Naive thymus-derived CD4-positive, alpha-beta T cell (primary cell): ENCODE results near the gene AP2A1. TPM values are rescaled to one million over a fixed set of nuclear protein-coding genes. Genes with fewer than 3 reads are reported as not detected.
A peak's percentile ranks its signal among the peaks of the same experiment; 100 is the strongest.

Experiments used
- ATAC-seq: fragments of 150-1000 bp; cut with Tn5 transposase; 2 replicates; pipeline ENCODE4 v1.10.0; 2021; ENCODE audit warnings: mild to moderate bottlenecking, moderate library complexity
- CTCF ChIA-PET: fragments of 350-600 bp; sonication (Branson Sonifier 250); formaldehyde crosslinking; loops from one replicate; lab custom pipeline; 2021; ENCODE audit warnings: antibody characterized with exemption; lab: Charles Lee
- POLR2A ChIA-PET: fragments of 350-600 bp; sonication (Branson Sonifier 250); formaldehyde crosslinking; loops from one replicate; lab custom pipeline; 2021; ENCODE audit warnings: antibody characterized with exemption, inconsistent platforms; lab: Charles Lee
- DNase-seq, 9 donors: peaks; one replicate each; pipeline versions ENCODE4 v3.0.0 to v3.0.0-alpha.2; 2020 to 2022; ENCODE audit warnings: mixed read lengths in 1 of 9
- H3K27ac ChIP-seq: one replicate; pipeline ENCODE4 v1.7.0; 2013; ENCODE audit warnings: mild to moderate bottlenecking, low read depth, low read length, moderate library complexity
- H3K27me3 ChIP-seq, 2 donors: one replicate each; pipeline ENCODE4 v1.7.0; 2013; ENCODE audit warnings: low read length in 2 of 2, mild to moderate bottlenecking in 2 of 2, moderate library complexity in 2 of 2; ENCODE audit not compliant: control insufficient read depth in 2 of 2, insufficient read depth in 2 of 2
- H3K36me3 ChIP-seq, 3 experiments: 1 replicate in 2 of 3; 2 replicates in 1 of 3; pipeline ENCODE4 v1.7.0; 2013; ENCODE audit warnings: low read length in 3 of 3, mild to moderate bottlenecking in 3 of 3, moderate library complexity in 1 of 3; ENCODE audit not compliant: insufficient read depth in 3 of 3, control insufficient read depth in 2 of 3
- H3K4me1 ChIP-seq, 2 donors: one replicate each; pipeline ENCODE4 v1.7.0; 2013; ENCODE audit warnings: low read length in 2 of 2, mild to moderate bottlenecking in 2 of 2, moderate library complexity in 1 of 2; ENCODE audit not compliant: control insufficient read depth in 2 of 2, insufficient read depth in 2 of 2
- H3K4me3 ChIP-seq: 2 replicates; pipeline ENCODE4 v1.7.0; 2013; ENCODE audit warnings: mild to moderate bottlenecking, low read length
- H3K9me3 ChIP-seq, 3 experiments: 1 replicate in 2 of 3; 2 replicates in 1 of 3; pipeline ENCODE4 v1.7.0; 2013; ENCODE audit warnings: low read length in 3 of 3; ENCODE audit not compliant: control insufficient read depth in 2 of 3
- H3K27ac Mint-ChIP-seq, 9 donors: one replicate each; pipeline ENCODE4 v1.8.0; 2020 to 2022; ENCODE audit warnings: mixed read lengths in 9 of 9, mild to moderate bottlenecking in 8 of 9, moderate library complexity in 5 of 9, inconsistent platforms in 2 of 9
- H3K27me3 Mint-ChIP-seq, 5 donors: one replicate each; pipeline ENCODE4 v1.8.0; 2021 to 2022; ENCODE audit warnings: mixed read lengths in 5 of 5, mild to moderate bottlenecking in 1 of 5
- H3K36me3 Mint-ChIP-seq, 5 donors: one replicate each; pipeline ENCODE4 v1.8.0; 2020 to 2022; ENCODE audit warnings: mixed read lengths in 5 of 5, mild to moderate bottlenecking in 3 of 5, inconsistent platforms in 1 of 5
- H3K4me1 Mint-ChIP-seq, 7 donors: one replicate each; pipeline ENCODE4 v1.8.0; 2020 to 2022; ENCODE audit warnings: mixed read lengths in 7 of 7, mild to moderate bottlenecking in 3 of 7, inconsistent platforms in 1 of 7
- H3K4me3 Mint-ChIP-seq, 10 donors: one replicate each; pipeline ENCODE4 v1.8.0; 2020 to 2022; ENCODE audit warnings: mild to moderate bottlenecking in 10 of 10, mixed read lengths in 10 of 10, moderate library complexity in 6 of 10, inconsistent platforms in 2 of 10
- H3K9me3 Mint-ChIP-seq, 11 donors: one replicate each; pipeline ENCODE4 v1.8.0; 2020 to 2022; ENCODE audit warnings: mixed read lengths in 11 of 11, mild to moderate bottlenecking in 4 of 11, inconsistent platforms in 1 of 11, moderate library complexity in 1 of 11
- intact Hi-C, 2 donors: fragments of 100-400 bp; cut with micrococcal nuclease; formaldehyde crosslinking; loops; one replicate each; pipeline ENCODE4 v1.15.1; 2023
- microRNA-seq: library from miRNA; unstranded; fragments of <30 nt; microRNA quantifications from one replicate; pipeline ENCODE4 v1.2.0, GENCODE V29; 2022; ENCODE audit warnings: borderline microRNAs expressed
- polyA plus RNA-seq, 2 donors: library from polyadenylated mRNA; unstranded; fragments of 300-500 nt; fragmentation: Illumina TruSeq; gene quantifications; one replicate each; pipeline ENCODE4 v1.2.3, GENCODE V29; 2021
- total RNA-seq, 6 experiments: library from RNA in 5 of 6; stranded (reverse) in 5 of 6; gene quantifications; 1 replicate in 5 of 6; 2 replicates in 1 of 6; pipeline ENCODE4 v1.2.3 and lab custom pipeline; 2021 to 2026

AP2A1 gene
- total and polyA plus RNA-seq, 7 experiments from 2014 or later, result 3.8 to 83.3 (median 52.7) TPM

DNA sequence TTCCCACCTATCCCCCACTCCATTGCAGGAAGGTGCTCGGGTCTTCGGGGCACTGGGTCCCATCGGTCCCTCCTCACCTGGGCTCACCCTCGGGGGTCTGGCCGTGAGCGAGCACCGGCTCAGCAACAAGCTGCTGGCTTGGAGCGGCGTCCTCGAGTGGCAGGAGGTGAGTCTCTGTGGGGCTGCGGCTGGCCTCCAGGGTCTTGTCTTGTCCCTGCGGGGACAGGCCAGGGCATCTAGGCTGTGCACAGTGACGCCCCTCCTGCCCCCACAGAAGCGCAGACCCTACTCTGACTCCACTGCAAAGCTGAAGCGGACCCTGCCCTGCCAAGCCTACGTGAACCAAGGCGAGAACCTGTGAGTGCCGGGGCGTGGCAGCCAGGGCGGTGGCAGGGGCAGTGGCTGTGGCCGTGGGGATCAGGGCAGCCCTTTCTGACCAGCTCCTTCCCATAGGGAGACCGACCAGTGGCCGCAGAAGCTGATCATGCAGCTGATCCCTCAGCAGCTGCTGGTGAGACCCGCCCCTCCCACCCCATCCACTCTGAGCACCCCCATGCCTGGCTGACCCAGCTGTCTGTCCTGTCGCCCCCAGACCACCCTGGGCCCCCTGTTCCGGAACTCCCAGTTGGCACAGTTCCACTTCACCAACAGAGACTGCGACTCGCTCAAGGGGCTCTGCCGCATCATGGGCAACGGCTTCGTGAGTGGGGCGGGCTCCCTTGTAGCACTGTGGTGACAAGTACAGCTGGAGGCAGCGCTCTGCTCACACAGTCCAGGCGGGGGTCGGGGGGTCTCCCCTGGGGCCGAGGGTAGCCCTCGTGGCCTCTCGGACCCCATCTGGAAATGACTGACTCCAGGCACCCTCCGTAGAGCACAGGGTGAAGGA lies 87.8 kb downstream of the AP2A1 start:
- ChIA-PET CTCF (interaction anchor here (0.8 kb wide), 1 partner anchor 10 kb away, joined by 3 read pairs; no protein-coding TSS in a partner anchor), POLR2A (interaction anchor here (1.0 to 2.3 kb wide), 5 partner anchors 11 to 22 kb away, joined by 3 to 15 read pairs (median 5); partner anchors contain the start of genes AKT1S1 and TBC1D17)
- H3K36me3 ChIP-seq, result peaks cover 0 to 55% (median 3%) of the 10 kb centered on the region in 3 experiments
- peaks cover 7 to 17% of the 10 kb centered on the region in 2 donors for H3K4me1 ChIP-seq
- peaks cover 20 to 28% (median 22%) of the 10 kb centered on the region in 7 donors for H3K4me1 Mint-ChIP-seq
- no peak overlapping the region for H3K27ac ChIP-seq
- DNase-seq (no peak), ATAC-seq (no peak)
- no peak overlapping the region for H3K27ac Mint-ChIP-seq
- peaks cover 0 to 7% (median 0%) of the 10 kb centered on the region in 5 donors for H3K36me3 Mint-ChIP-seq
- H3K4me3 ChIP-seq, result no peak overlapping the region
- H3K4me3 Mint-ChIP-seq, result no peak overlapping the region
- H3K9me3 Mint-ChIP-seq, result peaks cover 0 to 6% (median 0%) of the 10 kb centered on the region in 11 donors
- intact Hi-C loops, result no loop called here
- no peaks in the 10 kb centered on the region for H3K27me3 ChIP-seq
- no peaks in the 10 kb centered on the region for H3K9me3 ChIP-seq
- H3K27me3 Mint-ChIP-seq, result peaks cover 0 to 9% (median 0%) of the 10 kb centered on the region in 5 donors

- no peaks in the 10 kb centered on the region for H3K9me3 ChIP-seq
- no peak overlapping the region for H3K4me3 ChIP-seq
- H3K27me3 Mint-ChIP-seq, result peaks cover 0 to 9% (median 0%) of the 10 kb centered on the region in 5 donors
- peaks cover 7 to 12% of the 10 kb centered on the region in 2 donors for H3K4me1 ChIP-seq
- peaks cover 14 to 21% (median 16%) of the 10 kb centered on the region in 7 donors for H3K4me1 Mint-ChIP-seq
- ChIA-PET CTCF (no interaction called here), POLR2A (interaction anchor here (1.1 kb wide), 1 partner anchor 20 kb away, joined by 4 read pairs; no protein-coding TSS in a partner anchor)
- H3K9me3 Mint-ChIP-seq, result peaks cover 0 to 1% (median 0%) of the 10 kb centered on the region in 11 donors
- ATAC-seq (no peak), DNase-seq (no peak)
- H3K4me3 Mint-ChIP-seq, result peak overlapping the region in 1 of 10 donors; percentile 41
- intact Hi-C loops, result no loop called here
- no peak overlapping the region for H3K27ac ChIP-seq
- H3K27me3 ChIP-seq, result no peaks in the 10 kb centered on the region
- peaks cover 0 to 7% (median 0%) of the 10 kb centered on the region in 5 donors for H3K36me3 Mint-ChIP-seq
- H3K36me3 ChIP-seq, result peaks cover 0 to 62% (median 3%) of the 10 kb centered on the region in 3 experiments
- no peak overlapping the region for H3K27ac Mint-ChIP-seq
These were observed 88.5 kb downstream of the AP2A1 start for GRCh38 chr19:49855277-49855675.

DNA sequence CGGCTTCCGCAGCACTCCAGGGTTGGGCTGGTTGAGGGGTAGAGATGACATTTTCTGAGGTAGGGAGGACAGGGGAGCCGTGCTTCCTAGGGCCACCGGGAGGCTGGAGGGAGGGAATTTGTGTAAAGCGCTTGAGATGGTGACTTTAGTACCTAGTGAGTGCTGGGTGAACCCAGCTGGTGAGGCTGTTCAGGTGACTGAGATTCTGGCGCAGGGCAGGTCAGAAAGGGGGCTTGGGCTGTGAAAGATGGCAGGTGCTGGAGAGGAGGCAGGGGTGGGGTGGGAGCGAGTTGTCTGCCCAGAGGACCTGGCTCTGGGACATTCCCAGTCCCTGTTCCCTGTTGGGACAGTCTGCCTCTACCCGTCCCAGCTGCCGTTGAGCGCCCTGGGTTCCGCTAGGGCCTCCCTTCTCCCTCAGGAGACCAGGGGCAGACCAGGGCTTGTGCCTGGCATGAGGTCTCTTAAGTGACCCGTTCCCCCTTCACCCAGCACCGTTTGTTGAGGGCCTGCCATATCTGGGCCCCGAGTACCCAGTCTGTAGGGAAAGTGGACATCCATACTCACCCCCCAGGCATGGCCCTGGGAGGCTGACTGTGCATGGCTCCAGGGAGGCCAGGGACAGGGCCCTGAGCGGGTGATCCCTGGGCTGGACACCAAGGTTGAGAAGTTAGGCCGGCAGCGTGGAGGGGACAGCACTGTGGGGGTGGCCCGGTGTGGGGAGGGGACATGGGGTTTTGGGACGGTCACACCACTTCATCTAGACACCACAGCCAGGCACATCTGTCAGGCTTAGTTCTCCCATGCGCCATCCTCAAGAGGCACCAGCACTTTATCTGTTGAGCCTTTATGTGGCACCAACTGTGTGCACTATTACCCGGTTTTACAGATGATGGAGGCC lies 89.1 kb downstream of the AP2A1 start:
- H3K9me3 ChIP-seq, result no peaks in the 10 kb centered on the region
- intact Hi-C loops, result no loop called here
- Mint-ChIP-seq H3K27me3 (peaks cover 0 to 9% (median 0%) of the 10 kb centered on the region in 5 donors), H3K9me3 (peaks cover 0 to 1% (median 0%) of the 10 kb centered on the region in 11 donors), H3K4me3 (peak overlapping the region in 1 of 10 donors; percentile 38), H3K27ac (peak overlapping the region in 4 of 9 donors; percentile 8 to 68 (median 40)), H3K4me1 (peaks cover 13 to 21% (median 15%) of the 10 kb centered on the region in 7 donors), H3K36me3 (peaks cover 0 to 8% (median 0%) of the 10 kb centered on the region in 5 donors)
- no peak overlapping the region for H3K27ac ChIP-seq
- ATAC-seq (no peak), DNase-seq (no peak)
- H3K4me1 ChIP-seq, result peaks cover 7 to 11% of the 10 kb centered on the region in 2 donors
- peaks cover 0 to 64% (median 3%) of the 10 kb centered on the region in 3 experiments for H3K36me3 ChIP-seq
- POLR2A ChIA-PET, result interaction anchor here (1.7 kb wide), 1 partner anchor 13 kb away, joined by 6 read pairs; no protein-coding TSS in a partner anchor
- no peak overlapping the region for H3K4me3 ChIP-seq
- H3K27me3 ChIP-seq, result no peaks in the 10 kb centered on the region
- CTCF ChIA-PET, result no interaction called here

DNA sequence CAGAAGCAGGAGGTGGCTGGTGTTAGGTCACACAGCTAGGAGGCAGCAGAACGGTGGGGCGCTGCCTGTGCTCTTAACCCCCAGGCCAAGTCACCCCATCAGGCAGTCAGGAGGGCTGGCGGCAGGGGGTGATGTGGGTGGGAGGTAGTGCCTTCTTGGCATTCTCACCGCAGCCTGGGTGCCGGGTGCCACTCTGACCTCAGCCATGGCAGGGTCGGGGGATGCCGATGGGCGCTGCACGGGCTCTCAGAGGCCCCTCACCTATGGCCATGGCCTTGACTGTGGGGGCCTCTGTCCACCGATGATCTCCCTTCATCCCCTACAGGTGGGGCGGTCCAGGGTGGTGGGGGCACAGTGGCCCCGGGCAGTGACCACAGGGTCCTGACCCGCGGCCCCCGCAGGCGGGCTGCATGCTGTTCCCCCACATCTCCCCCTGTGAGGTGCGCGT lies 89.8 kb downstream of the AP2A1 start:
- H3K4me1 Mint-ChIP-seq, result peaks cover 13 to 21% (median 15%) of the 10 kb centered on the region in 7 donors
- peaks cover 0 to 1% (median 0%) of the 10 kb centered on the region in 11 donors for H3K9me3 Mint-ChIP-seq
- Histone ChIP-seq H3K9me3 (no peaks in the 10 kb centered on the region), H3K27ac (no peak overlapping the region), H3K4me3 (no peak overlapping the region), H3K4me1 (peaks cover 7 to 11% of the 10 kb centered on the region in 2 donors), H3K27me3 (no peaks in the 10 kb centered on the region), H3K36me3 (peaks cover 0 to 71% (median 3%) of the 10 kb centered on the region in 3 experiments)
- ChIA-PET POLR2A (interaction anchor here (1.7 kb wide), 1 partner anchor 12 kb away, joined by 6 read pairs; no protein-coding TSS in a partner anchor), CTCF (no interaction called here)
- peaks cover 0 to 11% (median 0%) of the 10 kb centered on the region in 5 donors for H3K36me3 Mint-ChIP-seq
- no peak overlapping the region for H3K4me3 Mint-ChIP-seq
- no peak for ATAC-seq
- intact Hi-C loops, result no loop called here
- no peak for DNase-seq
- H3K27ac Mint-ChIP-seq, result no peak overlapping the region
- H3K27me3 Mint-ChIP-seq, result peaks cover 0 to 9% (median 0%) of the 10 kb centered on the region in 5 donors

Small RNA genes within 50 kb of the gene (microRNA-seq; reads per million reads assigned to microRNA genes)
- gene MIR4749 (2.1 reads per million), gene MIR6799 (not detected), gene MIR6800 (not detected)

Other genes starting within 250 kb of the AP2A1 start
- 10 to 100 TPM in 1 of 5 experiments, 1 to 10 TPM in 4; 1.9 to 14.5 (median 3.5) TPM for gene RCN3, start 239.0 kb upstream of the AP2A1 start, total RNA-seq
- gene RCN3, start 239.0 kb upstream of the AP2A1 start, polyA plus RNA-seq, result 10 to 100 TPM in 1 of 2 donors, 1 to 10 TPM in 1; 6.9 to 12.3 TPM
- gene NOSIP, start 186.4 kb upstream of the AP2A1 start, total RNA-seq, result 100 to 1,000 TPM; 222 to 267 (median 228) TPM
- gene NOSIP, start 186.4 kb upstream of the AP2A1 start, polyA plus RNA-seq, result 1,000 to 10,000 TPM in 1 of 2 donors, 100 to 1,000 TPM in 1; 933 to 1,232 TPM
- 1 to 10 TPM in 2 of 5 experiments, under 1 TPM in 3; 0.44 to 2.9 (median 0.58) TPM for gene PRRG2, start 185.7 kb upstream of the AP2A1 start, total RNA-seq
- gene PRRG2, start 185.7 kb upstream of the AP2A1 start, polyA plus RNA-seq, result under 1 TPM in 1 of 2 donors, not detected in 1; 0.30 TPM
- gene PRR12, start 175.8 kb upstream of the AP2A1 start, total RNA-seq, result 10 to 100 TPM; 45.6 to 69.4 (median 60.0) TPM
- gene PRR12, start 175.8 kb upstream of the AP2A1 start, polyA plus RNA-seq, result under 1 TPM; 0.25 to 0.74 TPM
- 10 to 100 TPM; 11.0 to 18.6 (median 13.8) TPM for gene RRAS, start 126.9 kb upstream of the AP2A1 start, total RNA-seq
- 10 to 100 TPM; 31.8 to 37.0 TPM for gene RRAS, start 126.9 kb upstream of the AP2A1 start, polyA plus RNA-seq
- 10 to 100 TPM; 35.0 to 74.9 (median 48.8) TPM for gene SCAF1, start 124.8 kb upstream of the AP2A1 start, total RNA-seq
- gene SCAF1, start 124.8 kb upstream of the AP2A1 start, polyA plus RNA-seq, result 1 to 10 TPM; 1.4 to 3.7 TPM
- gene IRF3, start 101.1 kb upstream of the AP2A1 start, total RNA-seq, result 100 to 1,000 TPM; 176 to 346 (median 212) TPM
- 10 to 100 TPM; 55.5 to 80.7 TPM for gene IRF3, start 101.1 kb upstream of the AP2A1 start, polyA plus RNA-seq
- 10 to 100 TPM; 11.3 to 57.2 (median 22.6) TPM for gene BCL2L12, start 101.1 kb upstream of the AP2A1 start, total RNA-seq
- 10 to 100 TPM; 11.4 to 14.8 TPM for gene BCL2L12, start 101.1 kb upstream of the AP2A1 start, polyA plus RNA-seq
- gene PRMT1, start 89.7 kb upstream of the AP2A1 start, total RNA-seq, result 100 to 1,000 TPM in 1 of 5 experiments, 10 to 100 TPM in 4; 73.1 to 169 (median 95.3) TPM
- gene PRMT1, start 89.7 kb upstream of the AP2A1 start, polyA plus RNA-seq, result 100 to 1,000 TPM; 126 to 145 TPM
- gene ADM5, start 77.4 kb upstream of the AP2A1 start, total RNA-seq, result 1 to 10 TPM; 2.8 to 7.5 (median 4.6) TPM
- under 1 TPM in 1 of 2 donors, not detected in 1; 0.34 TPM for gene ADM5, start 77.4 kb upstream of the AP2A1 start, polyA plus RNA-seq
- gene CPT1C, start 75.9 kb upstream of the AP2A1 start, total RNA-seq, result 1 to 10 TPM in 4 of 5 experiments, under 1 TPM in 1; 0.96 to 6.0 (median 1.5) TPM
- gene CPT1C, start 75.9 kb upstream of the AP2A1 start, polyA plus RNA-seq, result 1 to 10 TPM in 1 of 2 donors, not detected in 1; 1.7 TPM
- 1 to 10 TPM; 1.4 to 3.6 (median 2.8) TPM for gene TSKS, start 3.7 kb upstream of the AP2A1 start, total RNA-seq
- gene TSKS, start 3.7 kb upstream of the AP2A1 start, polyA plus RNA-seq, result 1 to 10 TPM in 1 of 2 donors, under 1 TPM in 1; 0.51 to 1.1 TPM
- gene FUZ, start 46.3 kb downstream of the AP2A1 start, total RNA-seq, result 10 to 100 TPM; 16.0 to 28.4 (median 26.8) TPM
- gene FUZ, start 46.3 kb downstream of the AP2A1 start, polyA plus RNA-seq, result 1 to 10 TPM; 3.8 to 6.3 TPM
- 10 to 100 TPM; 36.8 to 75.2 (median 55.4) TPM for gene MED25, start 51.3 kb downstream of the AP2A1 start, total RNA-seq
- 10 to 100 TPM; 10.8 to 16.7 TPM for gene MED25, start 51.3 kb downstream of the AP2A1 start, polyA plus RNA-seq
- 100 to 1,000 TPM in 4 of 5 experiments, 10 to 100 TPM in 1; 92.8 to 170 (median 160) TPM for gene PTOV1, start 84.2 kb downstream of the AP2A1 start, total RNA-seq
- gene PTOV1, start 84.2 kb downstream of the AP2A1 start, polyA plus RNA-seq, result 10 to 100 TPM; 49.0 to 68.6 TPM
- gene PNKP, start 100.6 kb downstream of the AP2A1 start, total RNA-seq, result 100 to 1,000 TPM; 141 to 174 (median 154) TPM
- 10 to 100 TPM; 19.4 to 24.8 TPM for gene PNKP, start 100.6 kb downstream of the AP2A1 start, polyA plus RNA-seq
- gene AKT1S1, start 110.4 kb downstream of the AP2A1 start, total RNA-seq, result 10 to 100 TPM; 15.9 to 25.7 (median 21.2) TPM
- gene AKT1S1, start 110.4 kb downstream of the AP2A1 start, polyA plus RNA-seq, result 1 to 10 TPM; 4.7 to 5.8 TPM
- 100 to 1,000 TPM in 1 of 5 experiments, 10 to 100 TPM in 4; 42.9 to 106 (median 53.0) TPM for gene TBC1D17, start 110.7 kb downstream of the AP2A1 start, total RNA-seq
- gene TBC1D17, start 110.7 kb downstream of the AP2A1 start, polyA plus RNA-seq, result 10 to 100 TPM; 11.6 to 22.2 TPM
- 1 to 10 TPM; 1.2 to 6.8 (median 1.9) TPM for gene IL4I1, start 129.9 kb downstream of the AP2A1 start, total RNA-seq
- not detected for gene IL4I1, start 129.9 kb downstream of the AP2A1 start, polyA plus RNA-seq
- 10 to 100 TPM in 3 of 5 experiments, 1 to 10 TPM in 2; 5.9 to 16.1 (median 14.9) TPM for gene ATF5, start 162.2 kb downstream of the AP2A1 start, total RNA-seq
- 1 to 10 TPM; 1.6 to 1.9 TPM for gene ATF5, start 162.2 kb downstream of the AP2A1 start, polyA plus RNA-seq
- 100 to 1,000 TPM in 1 of 5 experiments, 10 to 100 TPM in 4; 26.9 to 130 (median 52.4) TPM for gene NUP62, start 162.5 kb downstream of the AP2A1 start, total RNA-seq
- 10 to 100 TPM; 46.3 to 65.0 TPM for gene NUP62, start 162.5 kb downstream of the AP2A1 start, polyA plus RNA-seq
- 1 to 10 TPM in 1 of 5 experiments, under 1 TPM in 3, not detected in 1; 0.14 to 1.3 (median 0.39) TPM for gene SIGLEC11, start 194.2 kb downstream of the AP2A1 start, total RNA-seq
- not detected for gene SIGLEC11, start 194.2 kb downstream of the AP2A1 start, polyA plus RNA-seq